ENCODE data around the gene WFS1. TPM values are rescaled to one million over a fixed set of nuclear protein-coding genes. Genes with fewer than 3 reads are reported as not detected.

Gene WFS1
- polyA plus RNA-seq, 10 donors = 16.0 to 25.7 (median 19.7) TPM

GRCh38 chr4:6322761-6323566, 53.3 kb downstream of the WFS1 start:
- no peak for DNase-seq

DNA sequence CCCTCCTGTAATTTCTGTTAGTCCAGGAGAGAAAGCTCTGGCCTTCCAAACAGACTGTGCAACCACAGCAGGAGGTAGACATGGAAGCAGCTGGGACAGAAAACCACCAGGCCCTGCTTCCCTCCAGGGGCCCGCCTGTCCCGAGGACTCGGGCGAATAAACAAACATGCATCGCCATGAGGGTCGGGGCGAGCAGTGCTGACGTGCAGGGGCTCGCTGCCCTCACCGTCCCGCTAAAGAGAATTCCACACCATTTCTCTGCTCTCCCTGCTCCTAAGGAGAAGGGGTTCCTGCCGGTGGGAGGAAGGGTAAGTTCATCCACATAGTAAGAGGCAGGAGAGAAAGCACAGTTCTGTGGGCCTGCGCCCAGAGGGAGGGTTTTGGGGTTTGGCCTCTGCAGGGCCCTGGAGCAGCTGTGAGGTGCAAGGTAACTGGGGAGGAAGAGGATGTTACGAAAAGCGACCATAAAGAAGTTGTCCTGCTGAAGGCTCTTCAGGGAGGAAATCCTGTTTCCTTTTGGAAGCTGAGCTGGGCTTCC, 54.9 kb downstream of the WFS1 start:
- peak in 1 of 3 donors; percentile 36 for DNase-seq

DNA sequence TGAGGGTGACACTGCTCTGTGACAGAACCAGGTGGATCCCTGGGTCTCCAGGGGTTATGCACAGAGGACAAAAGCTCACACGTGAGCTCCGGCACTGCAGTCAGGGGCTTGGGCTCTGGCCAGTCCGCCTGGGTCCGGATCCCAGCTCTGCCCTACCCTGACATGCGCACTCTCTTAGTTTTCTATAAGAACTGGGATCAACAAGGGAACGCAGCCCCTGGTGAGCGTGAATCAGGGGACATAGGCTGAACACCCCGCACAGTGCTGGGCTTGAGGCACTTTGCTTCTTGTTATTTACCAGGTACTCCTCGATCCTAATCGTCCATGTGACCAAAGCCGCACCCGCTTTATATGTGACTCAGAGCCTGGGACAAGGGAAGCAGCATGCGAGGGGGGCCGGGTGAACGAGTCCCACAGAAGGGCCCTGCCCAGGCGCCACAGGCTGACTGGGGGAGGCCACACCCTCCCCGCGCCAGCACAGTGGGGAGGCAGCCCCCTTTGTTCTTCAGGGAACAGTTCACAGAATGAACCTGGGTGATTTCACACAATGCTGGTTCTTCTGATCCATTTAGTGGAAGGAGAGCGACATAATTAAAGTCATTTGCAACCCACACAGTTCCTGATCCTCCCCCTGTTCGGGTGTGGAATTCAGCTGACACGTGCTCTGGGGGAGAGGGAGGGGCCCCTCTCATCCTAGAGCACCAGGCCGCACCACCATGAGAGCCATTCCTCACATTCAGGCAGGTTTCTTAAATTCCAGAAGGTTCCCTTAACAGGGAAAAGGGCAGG, 55.5 kb downstream of the WFS1 start:
- peak in 1 of 3 donors; percentile 29 for DNase-seq

DNA sequence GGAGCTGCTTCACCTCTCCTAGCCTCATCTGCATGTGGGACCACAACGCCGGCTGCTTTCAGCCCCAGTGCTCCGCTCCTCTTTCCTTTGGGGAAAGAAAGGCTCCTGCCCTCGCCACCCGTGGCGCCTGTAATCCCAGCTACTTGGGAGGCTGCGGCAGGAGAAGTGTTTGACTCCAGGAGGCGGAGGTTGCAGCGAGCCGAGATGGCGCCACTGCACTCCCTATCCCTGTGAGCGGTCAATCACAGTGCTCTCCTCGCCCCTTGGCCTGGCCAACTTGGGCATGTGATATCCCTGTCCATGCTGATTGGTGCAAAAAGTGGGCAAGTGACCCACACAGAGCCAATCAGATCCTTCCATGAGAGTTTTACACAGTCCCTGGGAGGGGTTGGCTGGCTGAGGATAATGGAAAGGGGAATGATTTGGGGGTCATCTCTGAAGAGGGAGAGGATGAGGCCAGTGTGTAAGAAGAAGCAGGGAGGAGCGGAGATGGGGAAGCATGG, 56.2 kb downstream of the WFS1 start:
- DNase-seq = no peak

- DNase-seq = no peak
These were observed 56.8 kb downstream of the WFS1 start for GRCh38 chr4:6326312-6327060.

GRCh38 chr4:6327220-6327917, 57.7 kb downstream of the WFS1 start:
- peak; percentile 45 to 83 (median 79) for DNase-seq

DNA sequence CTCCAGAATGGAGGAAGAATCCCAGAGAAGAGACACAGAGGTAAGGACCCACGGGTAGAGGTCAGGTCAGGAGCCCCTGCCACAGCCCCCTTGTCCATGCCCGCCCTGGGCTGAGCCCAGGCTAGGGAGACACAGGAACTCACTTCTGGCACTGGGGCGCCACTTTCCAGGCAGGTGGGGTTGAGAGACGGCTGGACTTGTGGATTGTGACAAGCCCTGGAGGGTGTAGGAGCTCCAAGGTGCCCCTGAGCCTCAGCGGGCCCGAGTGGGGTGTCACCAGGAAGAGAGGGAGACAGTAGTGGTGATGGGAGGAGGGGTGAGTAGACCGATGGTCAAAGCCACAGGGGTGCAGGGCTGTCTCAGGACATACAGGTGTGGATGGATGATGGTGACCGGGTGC, 58.9 kb downstream of the WFS1 start:
- DNase-seq = no peak

DNA sequence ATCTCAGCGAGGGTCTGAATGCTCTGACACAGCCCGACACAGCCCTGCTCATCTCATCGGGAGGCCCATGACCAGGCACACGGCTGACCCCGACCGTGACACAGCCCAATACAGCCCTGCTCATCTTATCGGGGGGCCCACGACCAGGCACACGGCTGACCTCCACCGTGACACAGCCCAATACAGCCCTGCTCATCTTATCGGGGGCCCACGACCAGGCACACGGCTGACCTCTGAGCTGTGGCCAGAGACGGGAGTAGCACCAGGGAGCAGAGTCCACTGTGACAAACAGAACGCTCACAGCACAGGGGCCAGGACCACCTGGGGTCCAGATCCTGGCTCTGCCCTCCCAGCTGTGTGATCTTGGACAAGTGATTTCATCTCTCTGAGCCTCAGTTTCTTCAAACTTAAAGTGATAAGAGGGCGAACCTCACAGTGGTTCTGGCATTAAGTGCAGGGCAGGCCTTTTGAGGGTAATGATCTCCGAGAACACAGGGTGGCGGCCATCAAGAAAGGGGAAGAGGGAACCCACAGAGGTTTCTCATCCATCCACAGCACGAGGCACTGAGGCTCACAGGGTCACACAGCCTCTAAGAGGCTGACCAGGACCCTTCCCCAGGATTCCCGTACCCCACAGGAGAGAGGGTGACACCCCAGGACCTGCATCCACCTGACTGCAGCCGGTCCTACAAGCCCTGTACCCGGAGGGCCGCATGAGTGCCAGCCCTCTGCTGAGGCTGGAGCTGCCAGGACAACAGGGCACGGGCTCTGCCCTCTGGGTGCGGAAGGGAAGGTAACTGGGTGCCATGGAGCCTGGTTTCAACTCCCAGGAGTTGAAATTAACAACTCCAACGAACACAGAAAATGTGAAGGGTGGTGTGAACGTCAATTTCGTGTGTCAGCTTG, 60.1 kb downstream of the WFS1 start:
- no peak for DNase-seq

GRCh38 chr4:6330384-6330767, 60.7 kb downstream of the WFS1 start:
- no peak for DNase-seq

DNA sequence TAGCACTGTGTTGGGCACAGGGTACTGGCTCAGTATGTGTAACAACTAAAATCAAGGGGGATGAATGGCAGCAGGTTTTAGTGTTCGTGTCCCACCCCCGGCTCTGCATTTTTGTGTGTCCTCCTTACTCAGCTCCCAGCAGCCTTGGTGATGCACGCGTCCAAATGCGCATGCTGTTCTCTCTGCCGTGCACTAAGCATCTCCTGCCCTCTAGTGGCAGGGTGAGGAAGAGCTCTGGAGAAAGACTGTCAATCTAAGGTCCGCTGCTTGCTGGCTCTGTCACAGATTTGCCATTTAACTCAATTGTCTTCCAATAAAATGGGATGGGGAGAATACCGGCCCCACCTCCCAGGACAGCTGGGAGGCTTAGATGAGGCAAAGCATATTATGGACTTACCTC, 61.4 kb downstream of the WFS1 start:
- DNase-seq = no peak

- DNase-seq = no peak
These were observed 61.8 kb downstream of the WFS1 start for GRCh38 chr4:6331468-6331867.

GRCh38 chr4:6332042-6332668, 62.5 kb downstream of the WFS1 start:
- DNase-seq = no peak

DNA sequence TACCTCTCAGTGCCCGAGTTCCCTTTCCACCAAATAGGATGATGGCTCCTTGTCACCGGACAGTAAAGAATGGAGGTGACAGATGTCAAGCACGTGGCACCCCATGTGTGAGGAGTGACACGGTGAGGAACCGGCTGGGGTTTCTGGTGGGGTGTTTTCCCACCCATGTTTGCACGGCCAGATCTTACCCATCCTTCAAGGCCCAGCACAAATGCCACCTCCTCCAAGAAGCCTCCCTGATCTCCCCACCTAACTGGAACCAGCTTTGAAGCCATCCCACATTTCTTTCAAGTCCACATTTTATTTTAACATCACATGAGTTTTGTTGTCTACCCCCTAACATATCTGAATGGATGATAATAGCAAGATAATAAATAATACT, 63.0 kb downstream of the WFS1 start:
- DNase-seq = no peak

DNA sequence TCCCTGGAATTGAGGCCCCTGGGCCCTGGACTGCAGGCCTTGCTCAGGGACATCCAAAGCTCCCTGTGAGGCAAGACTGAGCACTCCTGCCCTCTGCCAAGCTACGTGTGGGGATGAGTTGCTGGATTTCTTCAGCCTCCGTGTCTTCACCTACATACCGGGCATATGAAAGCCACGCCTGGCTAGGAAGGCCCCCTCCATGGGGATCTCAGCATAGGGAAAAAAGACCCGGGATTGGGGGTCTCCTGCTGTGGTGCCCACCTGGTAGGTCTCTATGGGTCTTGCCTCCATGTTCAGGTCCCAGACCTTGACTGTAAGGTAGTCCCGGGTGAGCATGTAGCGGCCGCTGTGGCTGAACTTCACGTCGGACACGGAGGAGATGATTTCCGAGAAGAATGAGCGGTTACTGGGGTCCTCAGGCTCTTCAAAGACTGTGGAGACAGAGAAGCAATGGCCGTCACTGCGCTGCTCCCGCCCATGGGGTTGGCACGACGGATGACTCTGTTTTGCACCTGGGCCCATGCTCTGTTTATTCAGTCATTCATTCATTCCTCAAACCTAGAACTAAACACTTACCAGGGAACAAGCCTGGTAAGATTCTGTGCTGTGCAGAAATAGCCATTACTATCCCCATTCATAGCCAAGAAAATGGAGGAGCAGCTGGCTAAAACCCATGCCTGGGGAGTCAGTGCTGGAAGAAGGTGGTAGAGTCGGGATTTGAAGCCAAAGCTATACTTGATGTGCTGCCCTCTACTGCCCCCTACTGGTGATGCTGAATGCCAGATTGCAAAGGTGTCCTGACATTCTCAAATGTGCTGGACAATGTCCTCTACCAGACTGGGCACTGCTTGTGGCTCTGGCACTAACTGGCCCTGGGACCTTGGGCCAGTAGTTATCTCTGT, 63.9 kb downstream of the WFS1 start:
- no peak for DNase-seq

GRCh38 chr4:6334203-6334887, 64.7 kb downstream of the WFS1 start:
- DNase-seq = no peak

DNA sequence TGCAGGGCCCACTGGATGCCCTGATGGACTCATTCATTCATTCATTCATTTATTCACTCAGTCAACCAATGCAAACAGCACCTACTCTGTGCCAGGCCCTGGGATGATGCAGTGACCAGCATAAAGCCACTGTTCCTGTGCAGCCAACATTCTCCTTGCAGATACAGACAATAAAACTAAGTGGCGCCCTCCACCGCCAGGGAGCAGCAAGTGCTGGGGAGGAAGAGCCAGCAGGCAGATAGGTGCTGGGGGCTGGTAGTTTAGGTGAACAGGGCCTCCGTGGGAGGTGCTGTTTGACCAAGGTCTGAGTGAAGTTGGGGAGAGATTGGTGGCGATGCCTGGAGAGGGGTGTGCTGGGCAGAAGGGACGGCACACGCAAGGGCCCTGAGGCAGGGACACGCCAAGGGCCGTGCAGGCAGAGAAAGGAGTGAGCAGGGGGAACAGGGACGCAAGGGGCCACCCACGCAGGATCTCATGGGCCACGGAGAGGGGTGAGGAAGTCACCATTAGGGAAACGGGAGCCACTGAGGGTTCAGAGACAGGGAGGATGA, 65.5 kb downstream of the WFS1 start:
- no peak for DNase-seq

GRCh38 chr4:6336166-6336565, 66.5 kb downstream of the WFS1 start:
- no peak for DNase-seq
